Hepatocyte (in vitro differentiated cells): ENCODE results near the gene SGCD.

ENCODE experiments used
- EZH2 ChIP-seq: fragments of 200-600 bp; sonication (generic); IDR thresholded peaks from 2 replicates; pipeline ENCODE4 v1.6.1; 2016; ENCODE audit warnings: antibody characterized with exemption, mild to moderate bottlenecking, borderline replicate concordance
- TF ChIP-seq, protein P1 (sequence below): fragments of 200-600 bp; sonication (generic); IDR thresholded peaks from 2 replicates; pipeline ENCODE4 v1.5.1; 2016; ENCODE audit warnings: antibody characterized with exemption, mild to moderate bottlenecking; ENCODE audit not compliant: poor library complexity

DNA sequence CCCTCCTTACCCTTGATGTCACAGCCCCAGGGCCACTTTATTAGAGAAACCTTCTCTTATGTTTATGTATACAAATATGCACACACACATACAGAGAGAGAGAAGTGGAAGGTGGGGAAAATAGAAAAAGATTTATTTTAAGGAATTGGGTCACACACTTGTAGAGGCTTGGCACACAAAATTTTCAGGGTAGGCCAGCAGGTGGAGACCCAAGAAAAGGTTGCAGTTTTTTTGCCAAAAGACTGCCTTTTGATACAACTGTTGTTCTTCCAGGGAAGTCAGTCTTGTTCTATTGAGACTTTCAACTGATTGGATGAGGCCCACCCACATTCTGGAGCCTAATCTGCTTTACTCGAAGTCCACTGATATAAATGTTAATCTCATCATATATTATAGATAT is 392.0 kb downstream of the SGCD start:
- TF ChIP-seq, protein P1, sequence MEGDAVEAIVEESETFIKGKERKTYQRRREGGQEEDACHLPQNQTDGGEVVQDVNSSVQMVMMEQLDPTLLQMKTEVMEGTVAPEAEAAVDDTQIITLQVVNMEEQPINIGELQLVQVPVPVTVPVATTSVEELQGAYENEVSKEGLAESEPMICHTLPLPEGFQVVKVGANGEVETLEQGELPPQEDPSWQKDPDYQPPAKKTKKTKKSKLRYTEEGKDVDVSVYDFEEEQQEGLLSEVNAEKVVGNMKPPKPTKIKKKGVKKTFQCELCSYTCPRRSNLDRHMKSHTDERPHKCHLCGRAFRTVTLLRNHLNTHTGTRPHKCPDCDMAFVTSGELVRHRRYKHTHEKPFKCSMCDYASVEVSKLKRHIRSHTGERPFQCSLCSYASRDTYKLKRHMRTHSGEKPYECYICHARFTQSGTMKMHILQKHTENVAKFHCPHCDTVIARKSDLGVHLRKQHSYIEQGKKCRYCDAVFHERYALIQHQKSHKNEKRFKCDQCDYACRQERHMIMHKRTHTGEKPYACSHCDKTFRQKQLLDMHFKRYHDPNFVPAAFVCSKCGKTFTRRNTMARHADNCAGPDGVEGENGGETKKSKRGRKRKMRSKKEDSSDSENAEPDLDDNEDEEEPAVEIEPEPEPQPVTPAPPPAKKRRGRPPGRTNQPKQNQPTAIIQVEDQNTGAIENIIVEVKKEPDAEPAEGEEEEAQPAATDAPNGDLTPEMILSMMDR, result no peak
- TF ChIP-seq EZH2, result no peak
